Lower lobe of right lung (tissue), 2 donors: Measurements from ENCODE around the gene SGSM1. TPM values are rescaled to one million over a fixed set of nuclear protein-coding genes. Genes with fewer than 3 reads are reported as not detected.
A peak's percentile ranks its signal among the peaks of the same experiment; 100 is the strongest.

Source experiments
- ATAC-seq, 2 donors: fragments of 200-7000 bp; cut with Tn5 transposase; one replicate each; pipeline ENCODE4 v1.9.1; 2020 to 2022; ENCODE audit warnings: mild to moderate bottlenecking in 2 of 2, moderate library complexity in 2 of 2
- DNase-seq: peaks from one replicate; pipeline ENCODE4 v3.0.0-alpha.2; 2020
- H3K27ac ChIP-seq: fragments of 200-600 bp; one replicate; pipeline ENCODE4 v1.8.0; 2022
- H3K27me3 ChIP-seq: fragments of 200-600 bp; one replicate; pipeline ENCODE4 v1.8.0; 2022; ENCODE audit warnings: low read depth
- H3K36me3 ChIP-seq: fragments of 200-600 bp; one replicate; pipeline ENCODE4 v1.8.0; 2022; ENCODE audit warnings: mild to moderate bottlenecking
- H3K4me1 ChIP-seq: fragments of 200-600 bp; one replicate; pipeline ENCODE4 v1.8.0; 2022
- H3K4me3 ChIP-seq: fragments of 200-600 bp; one replicate; pipeline ENCODE4 v1.8.0; 2022; ENCODE audit warnings: mild to moderate bottlenecking
- H3K9me3 ChIP-seq: fragments of 200-600 bp; one replicate; pipeline ENCODE4 v1.8.0; 2022
- intact Hi-C: fragments of 100-400 bp; cut with DNase I; formaldehyde crosslinking; loops from one replicate; pipeline ENCODE4 v1.11.0; 2022
- total RNA-seq: library from RNA; stranded (reverse); fragmentation: NEBNext Ultra II Directional; extraction: Animal tissue kit (Norgen Biotek cat#: 25700); gene quantifications from one replicate; pipeline ENCODE4 v1.2.1, GENCODE V29; 2021
- TF ChIP-seq, protein P1 (sequence below): fragments of 200-600 bp; IDR thresholded peaks from one replicate; pipeline ENCODE4 v1.8.0; 2022; ENCODE audit warnings: antibody characterized with exemption, mild to moderate bottlenecking
- donor health status: DM: no; HTN: yes; CAD: no; lungs with severe emphysema.

SGSM1 gene
- total RNA-seq, 1 donor from 2014 or later, result 2.9 TPM

GRCh38 chr22:24796860-24797259, 9.2 kb upstream of the SGSM1 start:
- H3K36me3 ChIP-seq, result no peaks in the 10 kb centered on the region
- H3K27me3 ChIP-seq, result no peaks in the 10 kb centered on the region
- no peaks in the 10 kb centered on the region for H3K9me3 ChIP-seq
- H3K4me1 ChIP-seq, result no peaks in the 10 kb centered on the region
- no peak overlapping the region for H3K4me3 ChIP-seq
- intact Hi-C loops, result no loop called here
- TF ChIP-seq, protein P1, sequence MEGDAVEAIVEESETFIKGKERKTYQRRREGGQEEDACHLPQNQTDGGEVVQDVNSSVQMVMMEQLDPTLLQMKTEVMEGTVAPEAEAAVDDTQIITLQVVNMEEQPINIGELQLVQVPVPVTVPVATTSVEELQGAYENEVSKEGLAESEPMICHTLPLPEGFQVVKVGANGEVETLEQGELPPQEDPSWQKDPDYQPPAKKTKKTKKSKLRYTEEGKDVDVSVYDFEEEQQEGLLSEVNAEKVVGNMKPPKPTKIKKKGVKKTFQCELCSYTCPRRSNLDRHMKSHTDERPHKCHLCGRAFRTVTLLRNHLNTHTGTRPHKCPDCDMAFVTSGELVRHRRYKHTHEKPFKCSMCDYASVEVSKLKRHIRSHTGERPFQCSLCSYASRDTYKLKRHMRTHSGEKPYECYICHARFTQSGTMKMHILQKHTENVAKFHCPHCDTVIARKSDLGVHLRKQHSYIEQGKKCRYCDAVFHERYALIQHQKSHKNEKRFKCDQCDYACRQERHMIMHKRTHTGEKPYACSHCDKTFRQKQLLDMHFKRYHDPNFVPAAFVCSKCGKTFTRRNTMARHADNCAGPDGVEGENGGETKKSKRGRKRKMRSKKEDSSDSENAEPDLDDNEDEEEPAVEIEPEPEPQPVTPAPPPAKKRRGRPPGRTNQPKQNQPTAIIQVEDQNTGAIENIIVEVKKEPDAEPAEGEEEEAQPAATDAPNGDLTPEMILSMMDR, result no peak
- H3K27ac ChIP-seq, result no peak overlapping the region
- ATAC-seq (no peak), DNase-seq (no peak)

DNA sequence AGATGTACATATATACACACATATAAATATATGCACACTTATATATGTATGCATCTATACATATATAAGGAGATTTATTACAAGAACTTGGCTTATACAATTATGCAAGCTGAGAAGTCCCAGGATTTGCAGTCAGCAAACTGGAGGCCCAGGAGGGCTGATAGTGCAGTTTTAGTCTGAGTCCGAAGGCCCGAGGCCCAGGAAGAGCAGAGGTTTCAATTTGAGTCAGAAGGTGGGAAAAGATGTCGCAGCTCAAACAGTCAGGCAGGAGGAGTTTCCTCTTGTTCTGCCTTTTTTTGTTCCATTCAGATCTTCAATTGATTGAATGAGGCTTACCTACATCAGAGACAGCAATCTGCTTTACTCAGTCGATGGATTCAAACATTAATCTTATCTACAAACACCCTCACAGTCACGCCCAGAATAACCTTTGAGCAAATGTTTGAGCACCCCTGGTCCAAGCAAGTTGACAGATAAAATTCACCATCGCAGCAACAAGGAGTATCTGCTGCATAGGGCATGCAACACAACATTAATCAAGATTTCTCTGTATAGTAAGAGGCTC, 4.0 kb upstream of the SGSM1 start:
- H3K27ac ChIP-seq, result no peak overlapping the region
- no peaks in the 10 kb centered on the region for H3K4me1 ChIP-seq
- DNase-seq (no peak), ATAC-seq (no peak)
- H3K36me3 ChIP-seq, result no peaks in the 10 kb centered on the region
- H3K27me3 ChIP-seq, result peaks cover 4% of the 10 kb centered on the region
- no peaks in the 10 kb centered on the region for H3K9me3 ChIP-seq
- H3K4me3 ChIP-seq, result no peak overlapping the region
- TF ChIP-seq, protein P1, result no peak
- intact Hi-C loops, result no loop called here

- DNase-seq, result no peak
- Histone ChIP-seq H3K4me3 (no peak overlapping the region), H3K36me3 (no peaks in the 10 kb centered on the region), H3K27ac (no peak overlapping the region), H3K9me3 (no peaks in the 10 kb centered on the region), H3K27me3 (peaks cover 4% of the 10 kb centered on the region), H3K4me1 (no peaks in the 10 kb centered on the region)
- peak; percentile 51 to 54 for ATAC-seq
- intact Hi-C loops, result no loop called here
- TF ChIP-seq, protein P1, result peak; percentile 94
Observed at GRCh38 chr22:24803064-24803542, 2.9 kb upstream of the SGSM1 start.

- H3K27ac ChIP-seq, result peak overlapping the region; percentile 64
- ATAC-seq, result peak; percentile 3 to 14
- intact Hi-C loops, result no loop called here
Observed at GRCh38 chr22:24806663-24807001, 621 bp downstream of the SGSM1 start.

DNA sequence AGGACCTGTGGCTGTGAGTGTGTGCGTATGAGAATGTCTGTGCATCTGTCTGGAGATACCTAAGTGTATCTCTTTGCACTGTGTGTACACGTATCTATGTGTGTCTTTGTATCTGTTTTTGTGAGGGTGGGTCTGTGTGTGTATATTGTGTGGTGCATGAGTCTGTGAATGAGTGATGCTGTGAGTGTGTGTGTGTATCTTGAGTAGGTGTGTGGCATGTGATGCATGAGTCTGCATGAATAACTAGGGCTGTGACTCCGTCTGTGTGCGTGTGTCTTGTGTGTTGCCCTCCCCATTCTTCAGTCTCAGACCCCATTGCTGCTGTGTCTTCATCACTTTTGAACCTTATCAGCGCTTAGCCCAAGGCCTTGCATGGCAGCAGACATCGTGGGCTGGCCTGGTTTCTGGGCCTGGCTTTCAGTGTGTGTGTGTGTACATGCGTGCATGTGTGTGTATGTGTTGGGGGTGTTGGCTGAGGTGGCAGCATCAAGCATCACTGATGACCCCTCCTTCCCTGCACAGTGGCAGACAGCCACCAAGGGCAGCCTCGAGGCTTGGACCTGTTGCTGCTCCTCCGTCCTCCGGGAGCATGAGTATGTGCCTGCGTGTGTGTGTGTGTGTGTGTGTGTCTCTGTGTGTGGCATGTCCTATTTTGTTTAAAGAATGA, 1.4 kb downstream of the SGSM1 start:
- H3K27me3 ChIP-seq, result peaks cover 4% of the 10 kb centered on the region
- H3K9me3 ChIP-seq, result no peaks in the 10 kb centered on the region
- TF ChIP-seq, protein P1, result no peak
- H3K4me3 ChIP-seq, result peak overlapping the region; percentile 69
- intact Hi-C loops, result no loop called here
- DNase-seq (no peak), ATAC-seq (no peak)
- peaks cover 14% of the 10 kb centered on the region for H3K4me1 ChIP-seq
- no peak overlapping the region for H3K27ac ChIP-seq
- H3K36me3 ChIP-seq, result no peaks in the 10 kb centered on the region

More at GRCh38 chr22:24806663-24807001, 621 bp downstream of the SGSM1 start:
- H3K4me1 ChIP-seq, result peaks cover 14% of the 10 kb centered on the region
- H3K4me3 ChIP-seq, result peak overlapping the region; percentile 69
- no peaks in the 10 kb centered on the region for H3K9me3 ChIP-seq
- peak; percentile 48 for DNase-seq
- TF ChIP-seq, protein P1, result no peak
- H3K36me3 ChIP-seq, result no peaks in the 10 kb centered on the region
- peaks cover 4% of the 10 kb centered on the region for H3K27me3 ChIP-seq
